MCF 10A (cell line): ENCODE results near the gene AXIN2. TPM values are rescaled to one million over a fixed set of nuclear protein-coding genes. Genes with fewer than 3 reads are reported as not detected.
"Not testable (repeated sequence)": the region's sequence is repeated elsewhere in the genome, so short reads cannot be mapped to it uniquely, and the experiment has no call there.

ENCODE experiments used
- BruUV-seq: library from RNA; stranded (reverse); fragments of 400-500 nt; replicated peaks from 2 replicates; lab custom pipeline; 2021; lab: Mats Ljungman, UMichigan
- CTCF ChIA-PET: fragments of 300-600 bp; sonication (Branson Sonifier 250); formaldehyde crosslinking; extraction: SDS; loops from one replicate; lab custom pipeline; 2021; ENCODE audit warnings: antibody characterized with exemption, inconsistent platforms; lab: Yijun Ruan, JAX
- POLR2A ChIA-PET: fragments of 300-600, 350-650 bp; sonication (Branson Sonifier 250); formaldehyde crosslinking; extraction: SDS; loops from one replicate; lab custom pipeline; 2020; ENCODE audit warnings: antibody characterized with exemption, inconsistent platforms; lab: Yijun Ruan, JAX
- DNase-seq: peaks from one replicate; pipeline ENCODE4 v3.0.0-alpha.2; 2018; ENCODE audit not compliant: unreplicated experiment
- H3K27ac Mint-ChIP-seq: one replicate; pipeline ENCODE4 v1.8.0; 2022; ENCODE audit warnings: mild to moderate bottlenecking, low read depth, mixed read lengths; ENCODE audit not compliant: unreplicated experiment
- H3K27me3 Mint-ChIP-seq: one replicate; pipeline ENCODE4 v1.8.0; 2022; ENCODE audit warnings: mixed read lengths; ENCODE audit not compliant: insufficient read depth, unreplicated experiment
- H3K36me3 Mint-ChIP-seq: one replicate; pipeline ENCODE4 v1.8.0; 2022; ENCODE audit warnings: mild to moderate bottlenecking, moderate library complexity, mixed read lengths; ENCODE audit not compliant: insufficient read depth, unreplicated experiment
- H3K4me1 Mint-ChIP-seq: one replicate; pipeline ENCODE4 v1.8.0; 2022; ENCODE audit warnings: mixed read lengths; ENCODE audit not compliant: insufficient read depth, unreplicated experiment
- H3K4me3 Mint-ChIP-seq: one replicate; pipeline ENCODE4 v1.8.0; 2022; ENCODE audit warnings: mild to moderate bottlenecking, moderate library complexity, mixed read lengths; ENCODE audit not compliant: unreplicated experiment
- H3K9me3 Mint-ChIP-seq: one replicate; pipeline ENCODE4 v1.8.0; 2022; ENCODE audit warnings: mixed read lengths; ENCODE audit not compliant: unreplicated experiment
- intact Hi-C: fragments of 100-400 bp; cut with micrococcal nuclease; formaldehyde crosslinking; loops from 2 replicates; pipeline ENCODE4 v1.14.1; 2022
- total RNA-seq: library from RNA; stranded (reverse); gene quantifications from 2 replicates; pipeline ENCODE4 v1.2.3, GENCODE V29; 2022
- TF ChIP-seq, protein P1 (sequence below): fragments of 200-600 bp; IDR thresholded peaks from one replicate; pipeline ENCODE4 v1.8.0; 2022; ENCODE audit warnings: antibody characterized with exemption, mild to moderate bottlenecking; ENCODE audit not compliant: unreplicated experiment

Gene AXIN2
- total RNA-seq, 1 experiment from 2014 or later = 0.16 TPM

DNA sequence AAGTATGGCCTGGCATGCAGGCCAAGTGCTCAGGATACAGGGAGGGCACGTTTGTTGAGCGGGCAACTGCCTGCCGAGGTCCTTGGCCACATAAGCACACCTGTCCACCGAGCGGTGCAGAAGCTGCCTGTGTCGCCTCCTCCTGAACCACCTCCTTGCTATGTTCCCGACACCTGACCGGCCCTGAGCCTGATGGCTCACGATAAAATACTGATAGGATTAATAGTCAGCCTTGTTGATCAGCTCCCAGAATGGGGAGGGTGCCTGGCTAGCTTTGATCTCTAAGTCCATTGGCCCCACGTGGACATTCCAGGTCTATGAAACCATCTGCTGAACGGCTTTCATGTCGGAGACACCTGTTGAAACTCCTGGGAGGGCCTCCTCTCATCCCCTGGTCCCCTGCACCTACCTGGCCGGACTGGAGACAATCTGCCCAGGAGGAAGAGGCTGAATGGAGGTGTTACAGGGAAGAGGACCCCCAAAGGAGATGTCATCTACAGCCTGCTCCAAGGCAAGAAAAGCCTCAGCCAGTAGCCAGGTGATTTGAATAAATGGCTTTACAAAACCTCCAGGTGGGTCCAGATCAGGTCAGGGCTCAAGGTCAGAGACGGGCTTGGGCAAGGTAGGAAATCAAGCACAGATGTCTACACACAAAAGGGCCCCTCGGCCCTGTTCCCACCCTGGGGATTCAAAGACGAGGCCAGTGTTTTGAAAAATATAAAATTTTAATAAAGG lies 33.4 kb downstream of the AXIN2 start:
- Mint-ChIP-seq H3K36me3 (peaks cover 6% of the 10 kb centered on the region), H3K4me1 (no peaks in the 10 kb centered on the region), H3K27ac (no peak overlapping the region), H3K9me3 (no peaks in the 10 kb centered on the region), H3K4me3 (no peak overlapping the region), H3K27me3 (no peaks in the 10 kb centered on the region)
- DNase-seq = no peak
- TF ChIP-seq, protein P1, sequence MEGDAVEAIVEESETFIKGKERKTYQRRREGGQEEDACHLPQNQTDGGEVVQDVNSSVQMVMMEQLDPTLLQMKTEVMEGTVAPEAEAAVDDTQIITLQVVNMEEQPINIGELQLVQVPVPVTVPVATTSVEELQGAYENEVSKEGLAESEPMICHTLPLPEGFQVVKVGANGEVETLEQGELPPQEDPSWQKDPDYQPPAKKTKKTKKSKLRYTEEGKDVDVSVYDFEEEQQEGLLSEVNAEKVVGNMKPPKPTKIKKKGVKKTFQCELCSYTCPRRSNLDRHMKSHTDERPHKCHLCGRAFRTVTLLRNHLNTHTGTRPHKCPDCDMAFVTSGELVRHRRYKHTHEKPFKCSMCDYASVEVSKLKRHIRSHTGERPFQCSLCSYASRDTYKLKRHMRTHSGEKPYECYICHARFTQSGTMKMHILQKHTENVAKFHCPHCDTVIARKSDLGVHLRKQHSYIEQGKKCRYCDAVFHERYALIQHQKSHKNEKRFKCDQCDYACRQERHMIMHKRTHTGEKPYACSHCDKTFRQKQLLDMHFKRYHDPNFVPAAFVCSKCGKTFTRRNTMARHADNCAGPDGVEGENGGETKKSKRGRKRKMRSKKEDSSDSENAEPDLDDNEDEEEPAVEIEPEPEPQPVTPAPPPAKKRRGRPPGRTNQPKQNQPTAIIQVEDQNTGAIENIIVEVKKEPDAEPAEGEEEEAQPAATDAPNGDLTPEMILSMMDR = no peak
- BruUV-seq = no TSS peak
- intact Hi-C loops = no loop called here
- ChIA-PET CTCF (interaction anchor here (0.5 kb wide), 1 partner anchor 10 kb away, joined by 3 read pairs; no protein-coding TSS in a partner anchor), POLR2A (no interaction called here)

DNA sequence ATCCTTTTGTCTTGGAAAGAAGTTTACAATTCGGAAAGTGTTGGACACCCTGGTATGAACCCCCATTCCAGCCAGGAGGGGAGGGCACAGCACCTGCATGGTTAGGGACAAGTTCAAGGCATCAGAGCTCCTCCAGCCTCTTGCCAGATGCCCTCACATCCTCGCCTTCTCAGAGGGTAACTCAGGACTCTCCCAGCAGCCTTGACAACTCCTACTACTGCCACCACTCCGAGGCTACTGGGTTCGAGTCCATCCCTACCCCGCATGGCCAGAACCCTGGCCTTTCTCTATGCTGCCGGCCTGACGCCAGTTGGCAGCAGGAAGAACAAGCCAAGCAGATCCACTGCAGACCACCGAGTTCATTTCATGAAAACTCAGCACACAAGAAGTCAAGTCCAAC lies 34.1 kb downstream of the AXIN2 start:
- TF ChIP-seq, protein P1 = no peak
- Mint-ChIP-seq H3K27me3 (no peaks in the 10 kb centered on the region), H3K27ac (no peak overlapping the region), H3K9me3 (no peaks in the 10 kb centered on the region), H3K4me1 (no peaks in the 10 kb centered on the region), H3K36me3 (peaks cover 6% of the 10 kb centered on the region), H3K4me3 (no peak overlapping the region)
- POLR2A ChIA-PET = no interaction called here
- CTCF ChIA-PET = no interaction called here
- no peak for DNase-seq
- BruUV-seq = no TSS peak
- intact Hi-C loops = no loop called here

DNA sequence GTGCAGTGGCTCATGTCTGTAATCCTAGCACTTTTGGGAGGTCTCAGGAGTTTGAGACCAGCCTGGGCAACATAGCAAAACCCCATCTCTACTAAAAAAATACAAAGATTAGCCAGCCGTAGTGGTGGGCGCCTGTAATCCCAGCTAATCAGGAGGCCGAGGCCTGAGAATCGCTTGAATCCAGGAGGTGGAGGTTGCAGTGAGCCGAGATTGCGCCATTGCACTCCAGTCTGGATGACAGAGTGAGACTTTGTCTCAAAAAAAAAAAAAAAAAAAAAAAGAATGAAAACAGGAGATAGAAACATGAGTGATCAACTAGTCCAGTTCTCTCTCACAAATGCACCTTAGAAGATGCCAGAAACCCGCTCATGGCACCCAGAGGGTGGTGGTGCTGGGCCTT lies 34.6 kb downstream of the AXIN2 start:
- BruUV-seq, H3K9me3 Mint-ChIP-seq, H3K4me3 Mint-ChIP-seq, H3K4me1 Mint-ChIP-seq, DNase-seq, POLR2A ChIA-PET, H3K27ac Mint-ChIP-seq, H3K36me3 Mint-ChIP-seq, intact Hi-C loops, H3K27me3 Mint-ChIP-seq: not testable (repeated sequence)
- CTCF ChIA-PET = interaction anchor here (0.7 kb wide), 1 partner anchor 345 kb away, joined by 9 read pairs; no protein-coding TSS in a partner anchor

DNA sequence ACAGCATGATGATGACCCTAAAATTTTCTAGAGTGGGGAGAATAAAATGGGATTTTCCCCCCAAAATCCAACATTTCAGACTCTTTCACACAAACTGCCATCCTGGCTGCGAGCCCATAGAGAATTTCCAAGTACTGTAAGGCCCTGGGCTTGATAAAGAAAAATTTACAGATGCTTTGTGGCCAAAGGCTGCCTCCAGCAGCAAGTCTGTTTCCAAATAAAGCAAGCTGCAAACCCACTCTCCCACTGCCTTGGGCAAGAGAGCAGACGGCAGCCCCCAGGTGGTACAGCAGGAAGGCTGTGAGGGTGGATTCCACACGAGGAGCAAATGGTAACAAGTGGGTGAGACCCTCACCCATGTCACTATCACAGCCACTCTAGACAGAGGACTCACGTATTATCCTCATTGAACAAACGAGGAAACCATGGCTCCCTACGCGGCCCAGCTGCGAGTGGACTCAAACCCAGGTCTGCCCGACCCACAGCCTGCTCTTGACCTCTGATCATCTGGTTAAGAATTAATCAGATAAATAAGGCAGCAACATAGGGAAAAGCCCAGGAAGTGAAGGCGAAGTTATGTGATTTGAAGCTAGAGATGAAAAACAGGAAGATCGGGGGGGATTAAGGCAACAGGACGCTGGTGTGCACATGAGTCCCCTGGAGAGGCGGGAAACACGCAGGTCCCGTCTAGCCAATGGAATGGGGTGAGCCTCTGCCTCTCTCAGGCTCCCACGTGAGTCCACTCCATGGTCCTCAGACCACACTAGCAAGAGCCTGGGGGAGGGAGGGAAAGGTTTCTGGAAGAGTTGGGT lies 37.4 kb downstream of the AXIN2 start:
- Mint-ChIP-seq H3K27me3 (no peaks in the 10 kb centered on the region), H3K9me3 (no peaks in the 10 kb centered on the region), H3K4me1 (no peaks in the 10 kb centered on the region), H3K4me3 (no peak overlapping the region), H3K36me3 (peaks cover 6% of the 10 kb centered on the region), H3K27ac (no peak overlapping the region)
- DNase-seq = no peak
- BruUV-seq = no TSS peak
- POLR2A ChIA-PET = interaction anchor here (0.6 kb wide), 2 partner anchors 165 to 419 kb away, joined by 3 read pairs; no protein-coding TSS in a partner anchor
- CTCF ChIA-PET = interaction anchor here (0.6 kb wide), 2 partner anchors 18 to 488 kb away, joined by 3 read pairs; no protein-coding TSS in a partner anchor
- TF ChIP-seq, protein P1 = no peak
- intact Hi-C loops = no loop called here
